ENCODE measurements around the gene PREPL. TPM values are rescaled to one million over a fixed set of nuclear protein-coding genes. Genes with fewer than 3 reads are reported as not detected.

PREPL gene
- total and polyA plus RNA-seq, 2 donors from 2014 or later, result 32.1 to 67.9 TPM

- no peaks in the 10 kb centered on the region for H3K27me3 ChIP-seq (ENCODE audit: control insufficient read depth, insufficient read depth, low read length)
- no peak for FAIRE-seq
- peaks cover 9 to 20% (median 19%) of the 10 kb centered on the region in 3 donors for H3K36me3 ChIP-seq (ENCODE audit: control insufficient read depth in 2 of 3, insufficient read depth in 3 of 3, low read length in 3 of 3)
- H3K4me1 ChIP-seq (ENCODE audit: control insufficient read depth in 2 of 3, insufficient read depth in 2 of 3, low read depth in 1 of 3, low read length in 3 of 3), result peaks cover 0 to 6% (median 0%) of the 10 kb centered on the region in 3 donors
- intact Hi-C loops (cut with DNase I), result no loop called here
- no peaks in the 10 kb centered on the region for H3K9me3 ChIP-seq (ENCODE audit: control insufficient read depth in 2 of 3, insufficient read depth in 1 of 3, low read length in 3 of 3)
- no peak overlapping the region for H3K9ac ChIP-seq (ENCODE audit: low read length in 3 of 3)
- H3K4me3 ChIP-seq (ENCODE audit: low read length in 3 of 3), result no peak overlapping the region
- DNase-seq, result no peak
- no peak overlapping the region for H3K27ac ChIP-seq (ENCODE audit: low read depth in 2 of 2, low read length in 2 of 2)
- TF ChIP-seq, protein P1, sequence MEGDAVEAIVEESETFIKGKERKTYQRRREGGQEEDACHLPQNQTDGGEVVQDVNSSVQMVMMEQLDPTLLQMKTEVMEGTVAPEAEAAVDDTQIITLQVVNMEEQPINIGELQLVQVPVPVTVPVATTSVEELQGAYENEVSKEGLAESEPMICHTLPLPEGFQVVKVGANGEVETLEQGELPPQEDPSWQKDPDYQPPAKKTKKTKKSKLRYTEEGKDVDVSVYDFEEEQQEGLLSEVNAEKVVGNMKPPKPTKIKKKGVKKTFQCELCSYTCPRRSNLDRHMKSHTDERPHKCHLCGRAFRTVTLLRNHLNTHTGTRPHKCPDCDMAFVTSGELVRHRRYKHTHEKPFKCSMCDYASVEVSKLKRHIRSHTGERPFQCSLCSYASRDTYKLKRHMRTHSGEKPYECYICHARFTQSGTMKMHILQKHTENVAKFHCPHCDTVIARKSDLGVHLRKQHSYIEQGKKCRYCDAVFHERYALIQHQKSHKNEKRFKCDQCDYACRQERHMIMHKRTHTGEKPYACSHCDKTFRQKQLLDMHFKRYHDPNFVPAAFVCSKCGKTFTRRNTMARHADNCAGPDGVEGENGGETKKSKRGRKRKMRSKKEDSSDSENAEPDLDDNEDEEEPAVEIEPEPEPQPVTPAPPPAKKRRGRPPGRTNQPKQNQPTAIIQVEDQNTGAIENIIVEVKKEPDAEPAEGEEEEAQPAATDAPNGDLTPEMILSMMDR (IDR thresholded peaks at IDR 0.05; ENCODE audit: borderline replicate concordance, extremely low read depth, insufficient read depth), result no peak
Measured at GRCh38 chr2:44335806-44336538, 25.3 kb downstream of the PREPL start.

DNA sequence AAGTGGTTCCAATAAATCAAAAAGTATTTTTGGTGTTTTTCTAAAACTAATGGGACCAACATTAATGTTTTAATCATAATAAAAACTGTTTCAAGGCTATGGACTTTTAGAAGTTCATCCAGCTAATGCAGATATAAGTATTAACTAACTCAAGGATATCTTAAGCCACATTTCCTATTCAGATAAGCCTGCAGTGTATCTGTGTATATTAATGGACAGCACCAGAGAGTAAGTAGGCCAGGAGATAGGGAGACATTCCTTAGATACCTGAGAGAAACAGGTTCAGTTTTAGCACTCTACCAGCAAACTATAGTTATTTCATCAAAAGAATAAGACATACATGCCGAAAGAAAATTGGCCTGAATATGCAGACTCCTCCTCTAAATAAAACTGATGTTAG is 27.3 kb downstream of the PREPL start:
- Histone ChIP-seq H3K9ac (ENCODE audit: low read length in 3 of 3) (no peak overlapping the region), H3K27ac (ENCODE audit: low read depth in 2 of 2, low read length in 2 of 2) (no peak overlapping the region), H3K4me1 (ENCODE audit: control insufficient read depth in 2 of 3, insufficient read depth in 2 of 3, low read depth in 1 of 3, low read length in 3 of 3) (peaks cover 0 to 12% (median 0%) of the 10 kb centered on the region in 3 donors), H3K36me3 (ENCODE audit: control insufficient read depth in 2 of 3, insufficient read depth in 3 of 3, low read length in 3 of 3) (peaks cover 9 to 20% (median 17%) of the 10 kb centered on the region in 3 donors), H3K27me3 (ENCODE audit: control insufficient read depth, insufficient read depth, low read length) (no peaks in the 10 kb centered on the region), H3K9me3 (ENCODE audit: control insufficient read depth in 2 of 3, insufficient read depth in 1 of 3, low read length in 3 of 3) (no peaks in the 10 kb centered on the region), H3K4me3 (ENCODE audit: low read length in 3 of 3) (no peak overlapping the region)
- no peak for FAIRE-seq
- intact Hi-C loops (cut with DNase I), result no loop called here
- TF ChIP-seq, protein P1 (IDR thresholded peaks at IDR 0.05; ENCODE audit: borderline replicate concordance, extremely low read depth, insufficient read depth), result no peak
- DNase-seq, result no peak

DNA sequence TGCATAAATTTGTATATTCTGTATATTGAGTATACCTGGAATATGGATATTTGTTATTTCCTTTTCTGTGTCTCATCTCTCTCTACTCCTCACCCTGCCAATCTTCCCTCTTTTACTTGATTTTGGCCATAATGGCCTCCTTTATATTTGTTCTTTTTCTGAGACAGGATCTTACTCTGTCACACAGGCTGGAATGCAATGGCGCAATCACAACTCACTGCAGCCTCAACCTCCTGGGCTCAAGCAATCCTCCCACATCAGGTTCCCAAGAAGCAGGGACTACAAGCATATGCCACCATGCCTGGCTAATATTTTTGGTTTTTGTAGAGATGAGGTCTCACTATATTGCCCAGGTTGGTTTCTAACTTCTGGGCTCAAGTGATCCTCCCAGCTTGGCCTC is 30.5 kb downstream of the PREPL start:
- Histone ChIP-seq H3K27me3 (ENCODE audit: control insufficient read depth, insufficient read depth, low read length) (no peaks in the 10 kb centered on the region), H3K4me3 (ENCODE audit: low read length in 3 of 3) (no peak overlapping the region), H3K4me1 (ENCODE audit: control insufficient read depth in 2 of 3, insufficient read depth in 2 of 3, low read depth in 1 of 3, low read length in 3 of 3) (peaks cover 0 to 22% (median 6%) of the 10 kb centered on the region in 3 donors), H3K27ac (ENCODE audit: low read depth in 2 of 2, low read length in 2 of 2) (no peak overlapping the region), H3K9ac (ENCODE audit: low read length in 3 of 3) (no peak overlapping the region), H3K9me3 (ENCODE audit: control insufficient read depth in 2 of 3, insufficient read depth in 1 of 3, low read length in 3 of 3) (no peaks in the 10 kb centered on the region), H3K36me3 (ENCODE audit: control insufficient read depth in 2 of 3, insufficient read depth in 3 of 3, low read length in 3 of 3) (peaks cover 0 to 4% (median 3%) of the 10 kb centered on the region in 3 donors)
- TF ChIP-seq, protein P1 (IDR thresholded peaks at IDR 0.05; ENCODE audit: borderline replicate concordance, extremely low read depth, insufficient read depth), result no peak
- intact Hi-C loops (cut with DNase I), result no loop called here
- no peak for FAIRE-seq
- no peak for DNase-seq

All from kidney (tissue), 14 donors.